Endodermal cell (in vitro differentiated cells): ENCODE results near the gene HLA-E. TPM values are rescaled to one million over a fixed set of nuclear protein-coding genes. Genes with fewer than 3 reads are reported as not detected.

Source experiments
- DNase-seq: peaks from one replicate; pipeline ENCODE4 v3.0.0-alpha.2; 2017
- H3K27ac ChIP-seq: 2 replicates; pipeline ENCODE4 v1.5.1; 2013; ENCODE audit warnings: mild to moderate bottlenecking, low read depth, low read length, moderate library complexity
- H3K27me3 ChIP-seq: 2 replicates; pipeline ENCODE4 v1.6.1; 2013; ENCODE audit warnings: mild to moderate bottlenecking, low read length, moderate library complexity; ENCODE audit not compliant: insufficient read depth, control insufficient read depth, poor library complexity, severe bottlenecking
- H3K36me3 ChIP-seq: 2 replicates; pipeline ENCODE4 v1.7.0; 2013; ENCODE audit warnings: mild to moderate bottlenecking, low read length, moderate library complexity; ENCODE audit not compliant: control insufficient read depth, insufficient read depth
- H3K4me1 ChIP-seq: one replicate; pipeline ENCODE4 v1.7.0; 2013; ENCODE audit warnings: low read length; ENCODE audit not compliant: control insufficient read depth, insufficient read depth
- H3K4me3 ChIP-seq: 2 replicates; pipeline ENCODE4 v1.5.1; 2013; ENCODE audit warnings: mild to moderate bottlenecking, low read length, moderate library complexity
- H3K9ac ChIP-seq: 2 replicates; pipeline ENCODE4 v1.6.1; 2013; ENCODE audit warnings: mild to moderate bottlenecking, low read length, moderate library complexity; ENCODE audit not compliant: poor library complexity, severe bottlenecking; ENCODE audit errors: extremely low read depth
- H3K9me3 ChIP-seq: 2 replicates; pipeline ENCODE4 v1.6.1; 2013; ENCODE audit warnings: mild to moderate bottlenecking, low read length, moderate library complexity; ENCODE audit not compliant: control insufficient read depth
- H3K27ac Mint-ChIP-seq: 2 replicates; pipeline ENCODE4 v1.8.0; 2020; ENCODE audit warnings: mixed read lengths
- H3K27me3 Mint-ChIP-seq: 2 replicates; pipeline ENCODE4 v1.8.0; 2021; ENCODE audit warnings: mild to moderate bottlenecking, mixed read lengths; ENCODE audit not compliant: insufficient read depth
- H3K36me3 Mint-ChIP-seq: 2 replicates; pipeline ENCODE4 v1.8.0; 2020; ENCODE audit warnings: low read depth, mixed read lengths
- H3K4me1 Mint-ChIP-seq: 2 replicates; pipeline ENCODE4 v1.8.0; 2020; ENCODE audit warnings: mixed read lengths
- H3K4me3 Mint-ChIP-seq: 2 replicates; pipeline ENCODE4 v1.8.0; 2020; ENCODE audit warnings: mild to moderate bottlenecking, moderate library complexity, mixed read lengths
- H3K9me3 Mint-ChIP-seq: 2 replicates; pipeline ENCODE4 v1.8.0; 2020; ENCODE audit warnings: mild to moderate bottlenecking, mixed read lengths
- WGBS, 2 experiments: methylation state at CpG; one replicate each; pipeline versions ENCODE4 v1.1.5 to v1.1.7; 2013; ENCODE audit warnings: missing lambda C conversion rate in 2 of 2, mixed read lengths in 1 of 2; ENCODE audit not compliant: insufficient coverage in 1 of 2, insufficient read length in 1 of 2; 5-methylcytosine and 5-hydroxymethylcytosine counted together
- total RNA-seq, 2 donors: library from RNA; stranded (reverse); fragmentation: NEBNext Ultra II Directional in 1 of 2; extraction: Animal tissue kit (Norgen Biotek cat#: 25700) in 1 of 2; gene quantifications; 2 replicates in 1 of 2; 3 replicates in 1 of 2; pipeline ENCODE4 v1.2.1, GENCODE V29; 2021
- TF ChIP-seq, protein P1 (sequence below): fragments of 200-600 bp; sonication (generic); conservative IDR thresholded peaks from 2 replicates; pipeline ENCODE4 v1.5.0; 2021; ENCODE audit warnings: antibody characterized with exemption, mild to moderate bottlenecking

HLA-E gene
- total RNA-seq, 2 donors from 2014 or later, result 31.7 to 38.4 TPM

DNA sequence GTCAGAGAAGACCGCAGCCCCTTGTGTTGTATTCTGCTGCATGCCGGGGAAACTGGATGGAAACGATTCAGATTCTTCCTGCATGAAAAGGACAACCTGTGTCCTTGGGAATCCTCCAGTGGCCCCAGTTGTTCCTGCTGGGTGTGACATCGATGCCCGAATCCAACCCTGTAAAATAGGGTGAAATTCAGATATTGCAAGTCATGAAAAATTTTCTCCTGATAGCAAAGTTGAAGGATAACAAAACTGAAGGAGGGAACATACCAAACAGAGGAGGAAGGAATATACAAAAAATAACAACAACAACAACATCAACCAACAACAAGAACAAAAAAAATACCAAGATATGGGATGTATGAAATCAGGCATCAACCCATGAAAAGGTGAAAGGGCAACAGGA is 28.3 kb upstream of the HLA-E start:
- Mint-ChIP-seq H3K9me3 (no peaks in the 10 kb centered on the region), H3K27ac (no peak overlapping the region), H3K4me1 (no peaks in the 10 kb centered on the region), H3K36me3 (no peaks in the 10 kb centered on the region), H3K27me3 (peaks cover 99% of the 10 kb centered on the region), H3K4me3 (no peak overlapping the region)
- WGBS, 2 experiments, result 65 to 74% methylated on average over 3 to 5 of the region's 5 CpGs
- no peak overlapping the region for H3K27ac ChIP-seq
- no peaks in the 10 kb centered on the region for H3K36me3 ChIP-seq
- H3K27me3 ChIP-seq, result peaks cover 99% of the 10 kb centered on the region
- TF ChIP-seq, protein P1, sequence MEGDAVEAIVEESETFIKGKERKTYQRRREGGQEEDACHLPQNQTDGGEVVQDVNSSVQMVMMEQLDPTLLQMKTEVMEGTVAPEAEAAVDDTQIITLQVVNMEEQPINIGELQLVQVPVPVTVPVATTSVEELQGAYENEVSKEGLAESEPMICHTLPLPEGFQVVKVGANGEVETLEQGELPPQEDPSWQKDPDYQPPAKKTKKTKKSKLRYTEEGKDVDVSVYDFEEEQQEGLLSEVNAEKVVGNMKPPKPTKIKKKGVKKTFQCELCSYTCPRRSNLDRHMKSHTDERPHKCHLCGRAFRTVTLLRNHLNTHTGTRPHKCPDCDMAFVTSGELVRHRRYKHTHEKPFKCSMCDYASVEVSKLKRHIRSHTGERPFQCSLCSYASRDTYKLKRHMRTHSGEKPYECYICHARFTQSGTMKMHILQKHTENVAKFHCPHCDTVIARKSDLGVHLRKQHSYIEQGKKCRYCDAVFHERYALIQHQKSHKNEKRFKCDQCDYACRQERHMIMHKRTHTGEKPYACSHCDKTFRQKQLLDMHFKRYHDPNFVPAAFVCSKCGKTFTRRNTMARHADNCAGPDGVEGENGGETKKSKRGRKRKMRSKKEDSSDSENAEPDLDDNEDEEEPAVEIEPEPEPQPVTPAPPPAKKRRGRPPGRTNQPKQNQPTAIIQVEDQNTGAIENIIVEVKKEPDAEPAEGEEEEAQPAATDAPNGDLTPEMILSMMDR, result no peak
- no peak overlapping the region for H3K9ac ChIP-seq
- no peak overlapping the region for H3K4me3 ChIP-seq
- H3K9me3 ChIP-seq, result peaks cover 7% of the 10 kb centered on the region
- no peaks in the 10 kb centered on the region for H3K4me1 ChIP-seq
- DNase-seq, result no peak

DNA sequence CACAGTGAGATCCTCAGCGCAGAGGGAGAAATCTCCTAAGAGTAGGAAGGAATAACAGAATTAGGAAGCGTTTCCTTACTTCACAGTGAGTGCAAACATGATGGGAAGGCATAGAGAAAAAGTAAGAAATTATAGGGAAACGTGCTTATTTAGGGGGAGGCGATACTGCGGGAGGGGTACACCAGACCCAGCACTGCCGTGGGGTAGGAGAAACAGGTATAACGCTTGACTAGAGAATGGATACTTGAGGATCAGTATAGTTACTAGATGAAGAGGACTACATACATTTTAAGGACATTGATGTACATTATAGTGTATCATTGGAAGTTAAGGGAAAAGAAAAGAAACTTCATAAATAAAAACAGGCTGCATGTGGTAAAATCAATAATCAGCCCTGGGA is 26.8 kb upstream of the HLA-E start:
- peaks cover 100% of the 10 kb centered on the region for H3K27me3 Mint-ChIP-seq
- H3K4me1 Mint-ChIP-seq, result peaks cover 8% of the 10 kb centered on the region
- no peaks in the 10 kb centered on the region for H3K36me3 Mint-ChIP-seq
- Histone ChIP-seq H3K9me3 (peaks cover 7% of the 10 kb centered on the region), H3K27ac (no peak overlapping the region), H3K4me1 (no peaks in the 10 kb centered on the region), H3K4me3 (no peak overlapping the region), H3K36me3 (no peaks in the 10 kb centered on the region), H3K9ac (no peak overlapping the region), H3K27me3 (peaks cover 100% of the 10 kb centered on the region)
- no peak overlapping the region for H3K27ac Mint-ChIP-seq
- 54 to 61% methylated on average over 6 to 7 of the region's 7 CpGs for WGBS, 2 experiments
- H3K4me3 Mint-ChIP-seq, result no peak overlapping the region
- no peaks in the 10 kb centered on the region for H3K9me3 Mint-ChIP-seq
- TF ChIP-seq, protein P1, result no peak
- no peak for DNase-seq

GRCh38 chr6:30463242-30463641 is 26.1 kb upstream of the HLA-E start:
- H3K27ac ChIP-seq, result no peak overlapping the region
- Mint-ChIP-seq H3K36me3 (no peaks in the 10 kb centered on the region), H3K9me3 (no peaks in the 10 kb centered on the region), H3K4me3 (no peak overlapping the region), H3K4me1 (peaks cover 8% of the 10 kb centered on the region), H3K27me3 (peaks cover 98% of the 10 kb centered on the region), H3K27ac (no peak overlapping the region)
- TF ChIP-seq, protein P1, result no peak
- H3K9ac ChIP-seq, result no peak overlapping the region
- H3K9me3 ChIP-seq, result peaks cover 7% of the 10 kb centered on the region
- H3K36me3 ChIP-seq, result no peaks in the 10 kb centered on the region
- 74 to 93% methylated on average over 2 to 9 of the region's 9 CpGs for WGBS, 2 experiments
- no peaks in the 10 kb centered on the region for H3K4me1 ChIP-seq
- no peak for DNase-seq
- peaks cover 99% of the 10 kb centered on the region for H3K27me3 ChIP-seq
- H3K4me3 ChIP-seq, result no peak overlapping the region
